Putamen (tissue), 1 donor: Measurements from ENCODE around the gene POLR1B.
"Not testable (repeated sequence)": the region's sequence is repeated elsewhere in the genome, so short reads cannot be mapped to it uniquely, and the experiment has no call there.

Experiments used
- DNase-seq: peaks from one replicate; pipeline ENCODE4 v3.0.0-alpha.2; 2016; ENCODE audit warnings: low spot score

Gene POLR1B

DNA sequence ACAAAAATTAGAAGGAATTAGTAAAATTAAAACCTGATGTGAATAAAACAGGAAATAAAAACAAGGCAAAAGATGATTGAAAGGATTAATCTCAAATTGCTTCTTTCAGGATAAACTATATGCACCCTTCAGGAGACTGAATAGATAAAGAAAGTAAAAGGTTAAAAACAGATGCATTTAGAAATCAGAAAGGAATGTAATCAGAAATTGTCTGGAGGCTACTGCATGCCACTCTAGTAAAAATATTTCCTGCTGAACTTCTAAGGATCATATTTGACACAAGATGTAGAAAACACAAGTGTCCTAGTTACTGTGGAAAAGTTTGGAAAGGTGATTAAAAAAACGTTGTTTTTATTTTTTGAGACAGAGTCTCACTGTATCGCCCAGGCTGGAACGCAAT, 58.4 kb downstream of the POLR1B start:
- no peak for DNase-seq

DNA sequence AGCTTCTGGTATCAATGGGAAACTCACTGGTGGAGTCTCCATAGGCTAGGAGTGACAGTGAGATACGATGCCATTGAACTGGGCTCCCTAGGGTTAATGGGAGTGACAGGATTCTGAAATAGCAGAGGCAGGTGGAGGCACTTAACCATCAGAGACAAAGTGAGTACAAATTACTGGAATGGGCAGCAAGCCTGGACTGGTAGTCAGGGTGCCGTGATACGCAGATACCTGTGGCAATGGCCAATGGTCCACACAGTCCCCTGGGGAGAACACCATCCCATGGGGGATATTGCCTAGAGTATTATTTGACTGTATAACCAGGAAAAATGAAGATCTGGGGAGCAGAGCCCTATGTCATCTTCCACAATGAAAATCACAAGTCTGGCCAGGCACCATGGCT, 59.5 kb downstream of the POLR1B start:
- no peak for DNase-seq

GRCh38 chr2:112602917-112603316, 60.7 kb downstream of the POLR1B start:
- no peak for DNase-seq

DNA sequence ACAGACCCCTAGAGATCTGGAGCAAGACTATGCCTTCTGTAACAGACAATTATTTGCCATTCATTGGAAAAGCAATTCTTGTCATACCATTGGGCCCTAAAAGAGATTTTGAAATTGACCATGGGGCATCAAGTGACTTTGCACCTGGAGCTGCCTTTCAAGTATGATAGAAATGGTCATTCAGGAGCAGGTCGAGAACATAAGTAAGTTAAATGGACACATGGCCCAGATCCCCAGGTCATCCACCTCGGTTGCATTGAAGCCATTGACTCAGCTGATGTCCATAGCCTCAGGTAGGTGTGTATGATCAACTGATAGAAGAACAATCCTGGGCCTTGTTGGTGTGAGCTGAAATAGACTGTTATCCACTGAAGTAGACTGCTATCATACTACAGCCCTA, 61.5 kb downstream of the POLR1B start:
- no peak for DNase-seq

DNA sequence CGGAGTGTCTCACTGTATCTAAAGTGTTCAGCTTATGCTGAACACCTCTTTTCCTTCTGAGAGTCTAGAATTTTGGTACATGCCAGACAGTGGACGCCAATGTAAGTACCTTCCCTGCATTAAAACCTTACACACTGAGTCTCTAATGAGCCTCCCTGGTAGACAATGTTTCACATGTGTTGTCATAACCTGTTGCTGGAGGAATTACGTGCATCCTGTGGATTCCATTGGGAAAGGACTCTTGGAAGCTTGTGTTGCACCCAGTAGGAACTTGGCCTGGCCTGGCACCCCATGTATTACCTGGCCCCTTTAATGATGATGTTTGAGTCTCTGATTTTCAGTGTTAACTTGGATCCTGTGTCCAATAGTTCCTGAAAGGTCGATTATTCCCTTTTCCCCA, 62.7 kb downstream of the POLR1B start:
- no peak for DNase-seq

- peak; percentile 43 for DNase-seq
Measured at GRCh38 chr2:112605926-112606325, 63.7 kb downstream of the POLR1B start.

DNA sequence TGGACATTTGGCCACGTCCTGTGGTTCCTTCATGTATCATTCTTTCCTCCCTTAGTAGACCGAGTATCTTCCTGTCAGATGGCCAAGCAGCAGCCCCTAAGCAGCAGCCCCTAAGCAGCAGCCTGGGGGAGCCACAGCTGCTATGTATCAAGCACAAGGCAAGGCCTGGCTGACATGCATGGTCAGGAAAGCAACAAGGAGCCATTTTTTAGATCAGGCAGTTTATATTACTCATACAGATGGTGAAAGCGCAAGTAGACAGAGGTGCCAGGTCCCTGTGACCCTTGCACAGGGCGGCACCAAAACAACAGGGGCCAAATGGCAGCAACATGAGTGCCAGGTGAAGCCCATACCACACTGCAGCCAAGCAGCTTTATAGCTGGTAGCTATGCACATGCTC, 64.3 kb downstream of the POLR1B start:
- DNase-seq: no peak

DNA sequence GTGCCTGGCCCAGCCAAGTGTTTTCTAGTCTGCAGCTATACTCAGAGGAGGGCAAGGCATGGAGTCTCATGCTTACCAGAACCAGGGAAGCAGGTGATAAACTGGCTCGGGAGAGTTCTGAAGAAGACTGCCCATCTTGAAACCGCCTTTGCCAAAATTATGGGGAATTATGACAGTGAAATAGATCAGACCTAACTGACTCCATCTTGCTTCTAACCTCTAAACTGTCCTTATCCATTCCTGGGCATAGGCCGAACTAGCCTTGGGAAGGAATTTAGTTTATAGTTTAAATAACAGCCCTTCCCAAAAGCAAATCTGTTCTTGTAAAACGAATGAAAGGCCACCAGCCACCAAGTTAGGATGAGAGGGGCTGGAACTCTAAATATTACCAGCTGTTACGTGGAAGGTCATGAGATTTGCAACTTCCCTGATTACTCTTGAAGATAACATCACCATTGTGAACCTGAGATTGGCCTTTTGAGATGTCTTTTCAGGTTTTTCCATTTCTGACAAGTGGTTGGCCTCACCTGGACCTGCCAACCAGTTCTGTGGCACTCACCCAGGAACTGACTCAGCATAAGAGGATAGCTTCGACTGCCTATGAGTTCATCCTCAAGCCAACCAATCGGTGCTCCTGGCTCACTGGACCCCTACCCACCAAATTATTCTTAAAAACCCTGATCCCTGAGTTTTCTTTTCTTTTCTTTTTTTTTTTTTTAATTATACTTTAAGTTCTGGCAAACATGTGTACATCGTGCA, 65.6 kb downstream of the POLR1B start:
- no peak for DNase-seq

GRCh38 chr2:112609320-112609719, 67.1 kb downstream of the POLR1B start:
- not testable (repeated sequence) for DNase-seq

- DNase-seq: not testable (repeated sequence)
Measured at GRCh38 chr2:112612283-112612682, 70.0 kb downstream of the POLR1B start.

GRCh38 chr2:112614201-112614840, 72.1 kb downstream of the POLR1B start:
- DNase-seq: no peak

GRCh38 chr2:112615051-112615450, 72.8 kb downstream of the POLR1B start:
- no peak for DNase-seq

- not testable (repeated sequence) for DNase-seq
Measured at GRCh38 chr2:112615798-112616197, 73.5 kb downstream of the POLR1B start.

GRCh38 chr2:112618383-112618782, 76.1 kb downstream of the POLR1B start:
- DNase-seq: no peak

GRCh38 chr2:112621790-112622527, 79.7 kb downstream of the POLR1B start:
- no peak for DNase-seq

DNA sequence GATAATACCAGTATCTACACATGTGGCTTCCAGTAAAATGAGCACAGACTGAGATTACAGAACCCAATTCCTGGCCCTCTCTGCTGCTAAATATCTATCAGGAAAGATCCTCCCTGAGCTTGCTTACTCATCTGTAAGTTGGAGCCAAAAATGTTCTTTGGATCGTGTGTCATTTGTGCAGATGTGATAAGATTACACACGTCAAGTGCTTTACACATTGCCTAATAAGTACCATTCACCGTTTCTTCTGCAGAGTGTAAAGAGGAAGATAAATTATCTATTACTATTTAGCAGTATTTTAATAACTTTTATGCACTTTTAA, 80.2 kb downstream of the POLR1B start:
- no peak for DNase-seq

GRCh38 chr2:112623913-112624777, 81.9 kb downstream of the POLR1B start:
- no peak for DNase-seq

GRCh38 chr2:112625474-112626114, 83.3 kb downstream of the POLR1B start:
- no peak for DNase-seq

GRCh38 chr2:112626604-112627059, 84.4 kb downstream of the POLR1B start:
- peak; percentile 64 for DNase-seq
